T-helper 1 cell treated with Interleukin-12 subunit alpha and Interleukin-12 subunit beta and Interleukin-4 antibody, amounts not matched to agents 30 ng/mL and 1 ng/mL, for 36 hours (primary cell): ENCODE results near the gene TAF6. TPM values are rescaled to one million over a fixed set of nuclear protein-coding genes. Genes with fewer than 3 reads are reported as not detected.

Experiments used
- intact Hi-C: fragments of 100-400 bp; cut with micrococcal nuclease; formaldehyde crosslinking; loops from one replicate; pipeline ENCODE4 v1.15.1; 2024
- total RNA-seq: library from RNA; stranded (reverse); gene quantifications from 2 replicates; pipeline ENCODE4 v1.2.3, GENCODE V29; 2022

The TAF6 gene
- total RNA-seq, 1 donor from 2014 or later, result 69.0 TPM

DNA sequence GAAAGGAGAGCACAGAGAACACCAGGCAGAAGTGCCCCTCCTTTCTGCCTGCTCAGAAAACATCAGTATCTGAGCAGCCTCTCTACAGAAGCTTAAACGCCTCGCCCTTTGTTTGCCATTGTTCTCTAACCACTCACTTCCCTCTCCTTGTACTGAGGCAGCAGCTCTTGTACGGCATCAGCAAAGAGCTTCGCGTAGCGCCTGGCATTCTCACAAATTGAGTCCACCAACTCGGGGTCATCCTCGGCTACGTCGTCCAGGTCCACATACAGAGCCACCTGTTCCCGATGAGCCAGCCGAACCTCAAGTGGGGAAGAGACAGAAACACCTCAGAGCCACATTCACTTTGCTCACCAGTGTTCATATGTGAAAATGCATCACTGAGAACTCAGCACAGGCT lies 19.7 kb downstream of the TAF6 start:
- intact Hi-C loops, result no loop called here

DNA sequence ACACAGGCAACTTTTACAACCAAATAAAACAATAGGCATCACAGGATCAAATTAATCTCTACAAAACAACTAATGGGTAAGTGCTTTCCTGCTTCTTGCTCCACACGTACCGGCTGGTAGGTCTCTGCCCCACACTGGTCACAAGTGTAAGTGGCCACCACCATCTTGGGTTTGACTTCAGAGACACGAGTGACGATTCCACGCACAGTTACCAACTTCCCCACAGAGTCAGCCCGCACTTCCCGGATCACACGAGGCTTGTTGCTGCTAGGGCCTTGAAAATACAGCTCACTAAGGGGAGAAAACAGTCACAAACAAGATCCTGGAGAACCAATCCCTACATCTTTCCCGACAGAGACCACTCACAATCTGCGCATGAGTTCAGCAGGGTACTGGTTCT lies 20.2 kb downstream of the TAF6 start:
- intact Hi-C loops, result no loop called here

DNA sequence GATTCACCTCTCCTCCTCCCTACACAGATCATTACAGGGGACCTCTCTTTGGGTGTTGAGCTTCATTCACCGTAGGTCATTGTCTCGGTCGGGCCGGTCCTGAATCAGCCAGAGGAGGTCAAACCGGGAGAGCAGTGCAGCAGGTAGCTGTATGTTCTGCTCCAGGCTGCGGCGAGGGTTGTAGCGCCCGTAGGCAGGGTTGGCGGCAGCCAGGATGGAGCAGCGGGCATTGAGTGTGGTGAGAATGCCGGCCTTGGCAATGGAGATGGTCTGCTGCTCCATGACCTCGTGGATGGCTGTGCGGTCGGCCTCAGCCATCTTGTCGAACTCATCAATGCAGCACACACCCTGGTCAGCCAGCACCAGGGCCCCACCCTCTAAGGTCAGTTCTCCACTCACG lies 23.5 kb downstream of the TAF6 start:
- intact Hi-C loops, result no loop called here

DNA sequence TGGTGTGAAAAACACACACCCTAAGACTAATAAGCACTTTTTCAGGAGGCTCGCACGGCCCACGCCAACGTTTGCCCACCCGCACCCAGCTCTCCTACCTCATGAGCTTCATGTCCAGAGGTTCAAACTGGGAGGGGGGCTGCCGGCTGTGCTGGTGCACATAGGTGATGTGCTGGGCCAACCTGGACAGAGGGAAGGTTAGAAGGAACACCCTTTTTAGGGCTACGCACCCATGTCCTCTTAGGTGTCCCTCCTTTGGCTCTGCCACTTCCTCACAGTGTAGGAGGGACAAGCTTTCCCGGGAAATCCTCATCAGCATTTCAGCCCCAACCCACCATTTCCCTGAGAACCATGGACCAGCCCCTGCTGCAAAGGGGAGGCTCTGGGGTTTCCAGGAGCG lies 23.9 kb downstream of the TAF6 start:
- intact Hi-C loops, result no loop called here

DNA sequence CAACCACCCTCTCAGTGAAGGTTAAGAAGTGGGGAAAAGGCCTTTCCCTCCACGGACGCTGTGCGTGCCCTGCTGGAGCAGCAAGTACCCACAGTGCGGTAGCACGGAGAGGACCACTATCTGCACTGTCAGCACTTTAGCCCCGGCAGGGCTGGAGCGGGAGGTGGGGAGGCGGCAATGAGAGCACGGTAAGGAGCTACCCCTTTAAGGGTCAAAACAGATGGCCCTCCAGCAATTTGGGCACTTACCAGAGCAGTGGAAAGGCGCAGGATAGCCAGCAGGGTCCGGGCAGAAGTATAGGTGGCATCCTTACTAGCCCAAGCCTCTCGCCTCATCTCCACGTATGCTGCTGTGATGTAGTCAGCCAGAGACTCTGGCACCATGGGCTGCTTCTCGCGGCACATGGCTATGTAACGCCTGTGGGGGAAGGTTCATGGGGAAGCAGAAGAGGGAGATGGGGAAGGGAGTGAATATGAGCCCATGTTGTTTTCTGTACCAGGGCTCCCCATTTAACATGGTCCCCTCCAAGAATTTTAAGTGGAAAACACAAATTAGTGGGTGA lies 25.2 kb downstream of the TAF6 start:
- intact Hi-C loops, result no loop called here

DNA sequence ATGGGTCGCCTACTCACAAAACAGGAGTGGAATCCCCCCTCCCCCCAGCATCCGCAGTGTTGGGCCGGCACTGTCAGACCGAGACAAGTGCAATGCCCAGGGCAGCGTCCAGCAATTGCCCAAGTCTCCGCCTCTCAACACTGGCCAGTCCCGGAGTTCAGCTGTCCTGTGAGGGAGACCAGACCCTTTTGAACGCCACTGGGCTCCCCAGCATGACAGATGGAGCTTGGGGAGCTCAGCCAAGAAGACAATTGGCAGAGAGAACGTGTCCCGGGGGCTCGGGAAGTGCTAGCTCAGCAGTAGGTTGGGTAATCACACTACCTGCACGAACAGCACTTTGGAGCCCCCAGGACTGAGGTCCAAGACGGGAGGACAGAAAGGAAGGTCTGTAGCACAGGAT lies 25.7 kb downstream of the TAF6 start:
- intact Hi-C loops, result no loop called here

DNA sequence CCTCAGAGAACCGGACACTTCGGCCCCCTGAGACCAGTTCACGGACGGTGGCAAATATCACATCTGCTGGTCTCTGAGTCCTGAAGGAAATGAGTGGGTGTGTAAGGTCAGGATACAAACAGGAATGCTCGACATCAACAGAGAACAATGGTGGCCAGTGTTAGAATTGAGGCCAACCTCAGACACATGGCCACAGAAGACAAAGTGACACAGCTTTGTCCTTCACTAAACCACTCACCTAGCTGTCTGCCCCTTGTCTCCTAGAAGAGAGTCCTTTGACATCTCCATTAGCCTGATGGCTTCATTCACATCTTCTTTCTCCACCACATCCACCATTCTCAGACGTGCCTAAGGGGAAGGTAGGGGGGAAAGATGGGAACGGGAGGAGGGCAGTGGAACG lies 26.1 kb downstream of the TAF6 start:
- intact Hi-C loops, result no loop called here

DNA sequence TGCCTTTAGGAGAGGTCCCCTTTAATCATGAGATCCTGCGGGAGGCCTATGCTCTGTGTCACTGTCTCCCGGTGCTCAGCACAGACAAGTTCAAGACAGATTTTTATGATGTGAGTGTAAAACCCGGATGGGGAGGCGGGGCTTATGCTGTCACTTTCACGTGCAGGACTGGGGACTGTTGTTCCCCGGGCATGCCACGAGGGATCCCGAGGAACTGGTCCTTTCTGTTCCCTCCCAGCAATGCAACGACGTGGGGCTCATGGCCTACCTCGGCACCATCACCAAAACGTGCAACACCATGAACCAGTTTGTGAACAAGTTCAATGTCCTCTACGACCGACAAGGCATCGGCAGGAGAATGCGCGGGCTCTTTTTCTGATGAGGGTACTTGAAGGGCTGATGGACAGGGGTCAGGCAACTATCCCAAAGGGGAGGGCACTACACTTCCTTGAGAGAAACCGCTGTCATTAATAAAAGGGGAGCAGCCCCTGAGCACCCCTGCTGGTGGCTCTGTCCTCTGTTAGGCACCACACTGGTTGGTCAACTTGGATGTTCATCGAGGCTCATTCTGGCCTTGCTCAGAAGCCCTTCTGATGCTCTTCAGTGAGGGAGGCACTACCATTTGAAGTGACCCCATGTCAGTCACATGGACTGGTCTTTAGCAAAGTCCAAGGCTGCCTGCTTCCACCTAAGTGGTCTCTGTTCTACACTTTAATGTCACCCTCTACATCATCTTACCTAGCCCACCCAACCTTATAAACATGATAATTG lies 27.6 kb downstream of the TAF6 start:
- intact Hi-C loops, result no loop called here

DNA sequence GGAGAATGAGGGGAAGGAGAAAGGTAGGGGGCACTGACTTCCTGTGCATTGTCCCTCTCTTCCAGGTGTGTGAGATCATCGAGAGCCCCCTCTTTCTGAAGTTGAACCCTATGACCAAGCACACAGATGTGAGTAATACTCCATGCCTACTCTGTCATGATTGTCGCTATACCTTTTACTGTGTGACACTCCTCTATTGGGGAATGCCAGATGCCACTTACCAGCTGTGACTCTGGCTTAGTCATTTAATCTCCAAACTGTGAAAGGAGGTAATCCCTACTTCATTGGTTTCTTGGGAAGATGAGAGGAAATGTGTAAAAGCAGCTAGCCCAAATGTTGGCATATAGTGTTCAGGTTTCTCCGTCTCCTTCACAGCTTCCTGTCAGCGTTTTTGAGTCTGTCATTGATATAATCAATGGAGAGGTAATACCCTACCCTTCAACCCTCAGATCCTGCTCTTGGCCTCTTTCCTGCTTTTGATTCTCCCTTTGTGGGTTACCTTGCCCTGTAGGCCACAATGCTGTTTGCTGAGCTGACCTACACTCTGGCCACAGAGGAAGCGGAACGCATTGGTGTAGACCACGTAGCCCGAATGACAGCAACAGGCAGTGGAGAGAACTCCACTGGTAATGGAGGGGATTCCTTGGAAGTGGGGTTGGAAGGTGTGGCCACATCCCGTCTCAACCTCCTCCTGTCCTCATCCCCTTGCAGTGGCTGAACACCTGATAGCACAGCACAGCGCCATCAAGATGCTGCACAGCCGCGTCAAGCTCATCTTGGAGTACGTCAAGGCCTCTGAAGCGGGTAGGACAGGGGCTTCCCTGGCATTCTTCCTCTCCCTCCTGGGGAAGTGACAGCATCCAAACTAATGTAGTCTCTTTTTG lies 28.4 kb downstream of the TAF6 start:
- intact Hi-C loops, result no loop called here

DNA sequence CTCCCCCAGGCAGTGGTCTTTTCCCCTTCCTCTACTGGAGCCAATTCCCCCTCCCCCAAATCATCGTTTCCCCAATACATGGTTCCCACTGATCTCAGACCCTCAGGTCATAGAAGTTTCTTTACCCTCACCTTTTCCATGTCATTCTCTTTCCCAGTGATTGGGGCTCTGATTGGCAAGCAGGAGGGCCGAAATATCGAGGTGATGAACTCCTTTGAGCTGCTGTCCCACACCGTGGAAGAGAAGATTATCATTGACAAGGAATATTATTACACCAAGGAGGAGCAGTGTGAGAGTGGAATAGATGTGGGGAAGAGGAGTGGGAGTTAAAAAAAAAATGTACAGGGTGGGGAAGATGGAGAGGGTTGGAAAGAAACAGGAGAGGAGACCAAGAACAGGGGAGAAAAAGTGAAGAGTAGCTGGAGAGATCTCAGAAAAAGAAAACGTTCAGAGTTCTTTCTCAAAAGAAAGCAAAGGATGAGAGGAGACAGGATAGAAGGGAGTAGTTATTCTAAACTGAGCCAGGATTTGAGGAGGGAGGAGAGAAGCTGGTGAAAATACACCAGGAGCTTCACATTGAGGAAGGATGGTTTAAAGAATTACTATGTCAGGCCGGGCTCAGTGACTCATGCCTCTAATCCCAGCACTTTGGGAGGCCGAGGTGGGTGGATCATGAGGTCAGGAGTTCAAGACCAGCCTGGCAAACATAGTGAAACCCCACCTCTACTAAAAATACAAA lies 29.5 kb downstream of the TAF6 start:
- intact Hi-C loops, result loop anchor here (1.0 to 10.0 kb wide), 2 partner anchors 11 to 585 kb away; partner anchors contain the start of gene GNB2

DNA sequence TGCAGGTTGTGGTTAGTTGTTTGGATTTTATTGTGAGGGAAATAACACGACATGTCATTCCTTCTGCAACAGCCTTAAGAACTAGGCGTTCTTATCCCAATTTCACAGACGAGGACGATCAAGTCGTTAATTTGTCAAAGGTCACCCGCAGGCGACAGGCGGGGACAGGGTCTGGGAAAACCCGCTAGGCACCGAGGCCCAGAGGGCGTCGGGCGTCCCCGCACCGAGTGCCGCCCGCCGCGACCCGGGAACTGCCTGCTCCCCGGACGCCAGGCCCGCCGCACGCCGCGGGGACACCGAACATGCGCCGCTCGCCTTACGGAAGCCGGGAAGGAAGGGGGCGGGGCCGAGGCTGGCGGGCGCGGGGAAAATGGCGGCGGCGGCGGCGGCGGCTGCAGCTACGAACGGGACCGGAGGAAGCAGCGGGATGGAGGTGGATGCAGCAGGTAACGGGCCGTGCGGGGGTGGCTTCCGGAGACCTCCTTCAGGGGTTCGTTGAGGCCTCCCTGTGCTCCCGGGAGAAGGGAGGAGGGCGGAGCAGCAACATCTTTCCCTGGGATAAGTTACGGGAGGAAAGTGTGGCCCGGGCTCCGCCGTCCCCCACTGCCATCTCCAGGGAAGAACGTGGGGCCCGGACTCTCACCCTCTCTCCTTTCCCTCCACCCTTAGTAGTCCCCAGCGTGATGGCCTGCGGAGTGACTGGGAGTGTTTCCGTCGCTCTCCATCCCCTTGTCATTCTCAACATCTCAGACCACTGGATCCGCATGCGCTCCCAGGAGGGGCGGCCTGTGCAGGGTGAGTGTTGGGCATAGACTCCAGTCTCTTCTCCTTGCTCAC lies 30.3 kb downstream of the TAF6 start, which contains the start of gene COPS6:
Gene COPS6, plus strand, starts transcription at position 349 of the 837 bp plus-strand sequence. Its CDS starts 22 bp downstream, at position 371.
- intact Hi-C loops, result loop anchor here (1.0 to 10.0 kb wide), 3 partner anchors 11 to 586 kb away; partner anchors contain the start of genes CNPY4, GNB2 and TAF6

DNA sequence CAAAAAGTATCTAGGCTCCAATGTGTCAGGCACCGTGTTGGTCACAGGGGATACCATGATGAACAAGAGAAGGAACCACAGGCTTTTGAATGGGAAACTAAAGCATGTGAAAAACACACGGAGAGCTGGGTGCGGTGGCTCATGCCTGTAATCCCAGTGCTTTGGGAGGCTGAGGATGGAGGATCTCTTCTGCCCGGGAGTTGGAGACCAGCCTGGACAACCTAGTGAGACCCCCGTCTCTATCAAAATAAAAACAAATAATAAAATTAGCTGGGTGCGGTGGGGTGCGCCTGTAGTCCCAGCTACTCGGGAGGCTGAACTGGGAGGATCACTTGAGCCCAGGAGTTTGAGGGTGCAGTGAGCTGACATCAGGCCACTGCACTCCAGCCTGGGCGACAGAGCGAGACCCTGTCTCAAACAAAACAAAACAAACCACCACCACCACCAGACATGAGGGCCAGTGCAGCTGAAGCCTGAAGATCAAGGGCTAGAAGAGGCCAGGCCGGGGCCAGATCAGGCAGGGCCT lies 31.0 kb downstream of the TAF6 start:
- intact Hi-C loops, result loop anchor here (1.0 to 10.0 kb wide), 2 partner anchors 31 to 587 kb away; partner anchors contain the start of genes CNPY4, GNB2 and TAF6

DNA sequence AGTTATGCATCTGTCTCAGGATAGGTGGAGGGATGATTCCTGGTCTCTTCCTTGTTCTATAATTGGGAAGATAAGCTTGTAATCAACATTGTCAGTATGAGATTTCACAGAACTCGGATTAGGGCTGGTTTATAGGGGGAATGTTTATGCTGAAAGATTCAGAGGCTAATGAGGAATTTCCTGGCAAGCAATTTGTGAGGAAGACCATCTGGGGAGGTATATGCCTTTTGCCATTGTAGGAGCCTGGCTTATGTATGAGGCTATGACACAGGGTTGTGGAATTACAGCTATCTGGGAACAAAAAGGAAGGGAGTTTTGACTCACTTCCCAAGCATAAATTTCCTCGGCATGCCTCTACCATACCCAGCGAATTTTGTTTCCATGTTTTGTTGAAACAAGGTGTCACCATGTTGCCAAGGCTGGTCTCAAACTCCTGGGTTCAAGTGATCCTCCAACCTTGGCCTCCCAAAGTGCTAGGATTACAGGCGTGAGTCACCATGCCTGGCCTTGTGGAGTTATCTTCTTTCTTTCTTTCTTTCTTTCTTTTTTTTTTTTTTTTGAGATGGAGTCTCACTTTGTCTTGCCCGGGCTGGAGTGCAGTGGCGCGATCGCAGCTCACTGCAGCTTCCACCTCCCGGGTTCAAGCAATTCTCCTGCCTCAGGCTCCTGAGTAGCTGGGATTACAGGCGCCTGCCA lies 32.0 kb downstream of the TAF6 start:
- intact Hi-C loops, result loop anchor here (10.0 kb wide), 1 partner anchor 588 kb away; the partner anchor contains the start of gene GNB2

DNA sequence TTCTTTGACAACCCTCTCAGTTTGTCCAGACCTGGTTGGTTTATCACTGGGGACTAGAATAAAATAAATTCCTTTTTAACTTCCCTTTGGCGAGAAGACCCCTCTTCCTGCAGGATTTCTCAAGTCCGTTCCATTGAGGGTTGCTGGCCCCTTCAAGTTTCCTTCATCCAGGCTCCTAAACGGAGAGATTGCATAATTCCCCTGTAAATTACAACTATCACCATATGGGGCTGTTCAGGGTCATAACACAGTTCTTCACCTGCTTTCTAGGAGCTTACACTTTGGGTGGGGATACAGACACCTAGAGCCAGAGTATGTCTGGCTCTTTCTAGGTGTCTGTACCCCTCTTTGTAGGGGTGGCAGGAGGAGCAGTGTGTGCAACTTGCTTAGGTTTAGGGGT lies 33.6 kb downstream of the TAF6 start:
- intact Hi-C loops, result loop anchor here (10.0 kb wide), 1 partner anchor 589 kb away; the partner anchor contains the start of gene GNB2

DNA sequence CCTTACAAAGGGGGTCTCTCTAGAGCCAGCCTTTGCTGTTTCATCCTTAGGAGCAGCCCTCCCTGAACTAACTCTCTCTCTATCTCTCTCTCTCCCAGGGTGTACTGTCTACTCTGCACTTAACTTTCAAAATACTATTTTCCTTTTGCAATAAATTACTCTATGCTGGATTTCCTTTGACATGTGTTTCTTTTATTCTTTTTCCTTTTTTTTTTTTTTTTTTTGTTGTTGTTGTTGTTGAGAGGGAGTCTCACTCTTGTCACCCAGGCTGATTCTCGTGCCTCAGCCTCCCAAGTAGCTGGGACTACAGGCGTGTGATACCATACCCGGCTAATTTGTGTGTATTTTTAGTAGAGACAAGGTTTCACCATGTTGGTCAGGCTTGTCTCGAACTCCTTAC lies 36.2 kb downstream of the TAF6 start:
- intact Hi-C loops, result loop anchor here (1.0 to 10.0 kb wide), 3 partner anchors 43 to 676 kb away; partner anchors contain the start of genes BUD31, GNB2, MBLAC1 and PDAP1

DNA sequence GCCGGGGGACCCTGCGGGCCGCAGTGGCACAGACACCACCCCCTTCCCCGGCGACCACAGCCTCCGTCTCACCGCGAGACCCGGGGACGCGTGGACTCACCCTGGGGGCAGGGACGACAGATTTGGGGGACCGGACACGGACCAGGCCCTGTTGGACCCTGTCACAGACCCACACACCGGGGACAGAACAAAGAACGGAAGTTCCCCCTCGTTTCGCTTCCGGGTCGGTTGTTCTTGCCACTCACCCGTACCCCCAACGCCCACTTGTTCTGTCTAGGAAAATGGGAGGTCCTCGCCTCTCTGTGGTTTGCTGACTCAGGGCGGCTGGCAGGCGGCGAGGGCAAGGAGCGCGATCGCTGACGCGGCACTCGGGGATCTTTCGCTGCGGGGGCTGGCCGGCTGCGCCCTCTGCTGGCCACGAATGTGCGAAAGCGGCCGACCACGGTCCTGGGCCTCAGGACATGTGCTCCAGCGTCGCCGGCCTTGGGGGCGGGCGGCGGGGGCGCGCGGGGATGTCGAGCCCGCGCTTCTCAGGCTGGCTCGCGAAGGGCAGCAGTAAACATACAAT lies 37.5 kb downstream of the TAF6 start, which contains the start of gene ZNF3:
Gene ZNF3, minus strand, starts transcription at position 189 of the 568 bp plus-strand sequence. CDS start 4,366 bp downstream, outside the sequence.
- intact Hi-C loops, result loop anchor here (1.0 to 10.0 kb wide), 11 partner anchors 20 to 674 kb away; partner anchors contain the start of genes AP4M1, BUD31, CNPY4 and GNB2

DNA sequence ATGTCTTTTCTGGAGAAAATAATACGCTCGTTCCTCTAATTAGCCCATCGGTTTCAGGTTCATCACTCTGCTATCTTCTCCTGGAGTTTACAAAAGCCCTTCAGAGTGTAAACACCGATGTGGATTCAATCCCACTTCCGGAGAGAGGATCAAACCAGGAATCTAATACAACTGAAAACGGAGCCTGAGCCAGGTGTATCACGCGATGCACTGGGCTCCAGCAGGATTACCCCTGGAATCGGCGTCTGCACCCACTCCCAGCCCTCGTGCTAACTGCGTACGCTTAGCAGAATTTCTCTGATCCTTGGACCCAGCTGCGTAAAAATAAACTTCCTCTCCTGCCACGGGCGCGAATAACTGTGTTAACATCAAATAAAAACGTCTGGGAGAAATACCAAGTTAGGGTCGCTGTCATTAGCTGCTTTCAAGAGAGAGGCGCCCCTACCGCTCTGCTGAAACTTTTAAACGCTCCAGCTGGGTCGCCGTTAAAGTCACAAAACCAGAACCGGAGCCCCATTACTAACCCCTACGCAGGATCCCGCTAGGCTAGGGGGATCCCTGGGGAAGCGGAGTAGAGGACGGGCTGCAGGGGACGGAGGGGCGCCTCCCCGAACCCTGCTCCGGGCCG lies 38.1 kb downstream of the TAF6 start:
- intact Hi-C loops, result loop anchor here (1.0 to 10.0 kb wide), 10 partner anchors 20 to 674 kb away; partner anchors contain the start of genes AP4M1, BUD31, CNPY4 and GNB2
